ENCODE results near the gene ALDOB. TPM values are rescaled to one million over a fixed set of nuclear protein-coding genes. Genes with fewer than 3 reads are reported as not detected.

Gene ALDOB
- polyA plus RNA-seq, 2 of the 4 experiments (the other 2 are of a cell fraction), result not detected

GRCh38 chr9:101383361-101383760, 52.2 kb downstream of the ALDOB start:
- DNase-seq (ENCODE audit: low read depth in 1 of 2, low spot score in 1 of 2), result no peak
- 33% methylated on average over 2 of the region's 2 CpGs for WGBS (ENCODE audit: missing lambda C conversion rate)
- Histone ChIP-seq H3K27ac (peak overlapping the region; percentile 70 to 81), H3K4me2 (peak overlapping the region; percentile 63), H3K4me3 (peak overlapping the region; percentile 27), H3K9me3 (peaks cover 5% of the 10 kb centered on the region; the same call in 2 of the 3 replicates), H3K4me1 (peaks cover 54% of the 10 kb centered on the region)
- POLR2A ChIA-PET, result no interaction called here
- CTCF ChIA-PET, result interaction anchor here (1.3 to 3.3 kb wide), 4 partner anchors 10 to 72 kb away, joined by 3 to 13 read pairs (median 9); no protein-coding TSS in a partner anchor
- peak in 1 of 2 experiments; percentile 25; a peak in 2 of 6 replicates for ATAC-seq
- TF ChIP-seq PHF8 (IDR thresholded peaks at IDR 0.05; ENCODE audit: borderline replicate concordance, low read depth), result no peak
- TF ChIP-seq GATA3 (IDR thresholded peaks at IDR 0.05; ENCODE audit: borderline replicate concordance), result no peak
- TF ChIP-seq, protein P1, sequence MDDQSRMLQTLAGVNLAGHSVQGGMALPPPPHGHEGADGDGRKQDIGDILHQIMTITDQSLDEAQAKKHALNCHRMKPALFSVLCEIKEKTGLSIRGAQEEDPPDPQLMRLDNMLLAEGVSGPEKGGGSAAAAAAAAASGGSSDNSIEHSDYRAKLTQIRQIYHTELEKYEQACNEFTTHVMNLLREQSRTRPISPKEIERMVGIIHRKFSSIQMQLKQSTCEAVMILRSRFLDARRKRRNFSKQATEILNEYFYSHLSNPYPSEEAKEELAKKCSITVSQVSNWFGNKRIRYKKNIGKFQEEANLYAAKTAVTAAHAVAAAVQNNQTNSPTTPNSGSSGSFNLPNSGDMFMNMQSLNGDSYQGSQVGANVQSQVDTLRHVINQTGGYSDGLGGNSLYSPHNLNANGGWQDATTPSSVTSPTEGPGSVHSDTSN (IDR thresholded peaks at IDR 0.05), result no peak
- no peak for TF ChIP-seq NFE2L2 (conservative IDR thresholded peaks at IDR 0.05; ENCODE audit: low read length)
- no peak for TF ChIP-seq MAFK (IDR thresholded peaks at IDR 0.05; ENCODE audit: partially characterized antibody)
- TF ChIP-seq, protein P2, sequence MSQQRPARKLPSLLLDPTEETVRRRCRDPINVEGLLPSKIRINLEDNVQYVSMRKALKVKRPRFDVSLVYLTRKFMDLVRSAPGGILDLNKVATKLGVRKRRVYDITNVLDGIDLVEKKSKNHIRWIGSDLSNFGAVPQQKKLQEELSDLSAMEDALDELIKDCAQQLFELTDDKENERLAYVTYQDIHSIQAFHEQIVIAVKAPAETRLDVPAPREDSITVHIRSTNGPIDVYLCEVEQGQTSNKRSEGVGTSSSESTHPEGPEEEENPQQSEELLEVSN (IDR thresholded peaks at IDR 0.05; ENCODE audit: borderline replicate concordance, low read depth), result no peak
- TF ChIP-seq TFCP2L1 (CRISPR knock-in tag; IDR thresholded peaks at IDR 0.05), result no peak
- TF ChIP-seq FOXS1 (CRISPR knock-in tag; IDR thresholded peaks at IDR 0.05), result no peak
- no peak for TF ChIP-seq EHF (CRISPR knock-in tag; IDR thresholded peaks at IDR 0.05)
- TF ChIP-seq JUN (IDR thresholded peaks at IDR 0.05), result no peak
- TF ChIP-seq CHD4 (IDR thresholded peaks at IDR 0.05; ENCODE audit: borderline replicate concordance), result no peak
- TF ChIP-seq POLR2AphosphoS2 (conservative IDR thresholded peaks at IDR 0.05; ENCODE audit: low read length), result no peak
- TF ChIP-seq CEBPB (IDR thresholded peaks at IDR 0.05), result no peak
- FAIRE-seq, result no peak

DNA sequence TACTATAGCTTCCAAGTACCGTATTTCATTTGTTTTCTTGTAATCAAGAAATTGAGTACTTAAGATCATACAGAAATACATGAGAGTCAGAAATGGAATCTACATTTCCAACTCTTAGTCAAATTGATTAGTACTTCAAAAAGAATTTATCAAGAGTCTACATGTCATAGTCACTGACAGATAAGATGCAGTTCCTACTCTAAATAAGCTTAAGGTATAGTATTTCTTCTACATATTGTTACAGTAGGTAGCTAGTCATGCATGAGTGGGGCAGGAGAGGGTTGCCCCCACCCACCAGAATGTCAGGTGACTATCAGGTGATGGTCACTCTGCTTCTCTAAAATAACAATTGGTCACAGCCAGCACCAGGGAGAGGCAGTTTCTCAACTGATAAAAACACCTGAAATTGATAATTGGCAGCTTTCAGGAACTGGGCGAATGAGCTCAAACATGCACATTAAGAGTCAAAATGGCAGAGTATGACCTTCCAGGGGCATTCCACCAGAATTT, 53.7 kb downstream of the ALDOB start:
- peak overlapping the region; percentile 63 for H3K4me2 ChIP-seq
- 86% methylated on average over 2 of the region's 2 CpGs for WGBS (ENCODE audit: missing lambda C conversion rate)
- ATAC-seq, result no peak
- H3K27ac ChIP-seq, result peak overlapping the region; percentile 68 to 70
- ChIA-PET CTCF (interaction anchor here (1.2 to 3.3 kb wide), 6 partner anchors 9 to 781 kb away, joined by 3 to 13 read pairs (median 8); no protein-coding TSS in a partner anchor), POLR2A (interaction anchor here (1.0 kb wide), 1 partner anchor 9 kb away, joined by 3 read pairs; no protein-coding TSS in a partner anchor)
- peaks cover 11% of the 10 kb centered on the region; the same call in 2 of the 3 replicates for H3K9me3 ChIP-seq
- peaks cover 45% of the 10 kb centered on the region for H3K4me1 ChIP-seq
- no peak for DNase-seq (ENCODE audit: low read depth in 1 of 2, low spot score in 1 of 2)
- peak overlapping the region; percentile 27 for H3K4me3 ChIP-seq
- TF ChIP-seq POLR2A (IDR thresholded peaks at IDR 0.05; ENCODE audit: low read length), result no peak
- peak; percentile 86 for FAIRE-seq

DNA sequence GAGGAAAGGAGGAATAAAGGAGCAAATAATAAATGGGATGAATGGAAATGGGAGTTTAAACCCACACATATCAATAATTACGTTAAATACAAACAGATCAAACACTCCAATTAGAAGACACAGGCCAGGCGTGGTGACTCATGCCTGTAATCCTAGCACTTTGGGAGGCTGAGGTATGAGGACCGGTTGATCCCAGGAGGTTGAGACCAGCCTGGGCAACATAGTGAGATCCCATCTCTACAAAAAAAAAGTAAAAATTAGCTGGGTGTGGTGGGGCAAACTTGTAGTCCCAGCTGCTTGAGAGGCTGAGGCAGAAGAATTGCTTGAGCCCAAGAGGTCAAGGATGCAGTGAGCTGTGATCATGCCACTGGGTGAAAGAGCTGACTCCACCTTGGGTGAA, 54.5 kb downstream of the ALDOB start:
- ChIA-PET CTCF (interaction anchor here (0.7 to 3.3 kb wide), 5 partner anchors 8 to 262 kb away, joined by 3 to 13 read pairs (median 8); no protein-coding TSS in a partner anchor), POLR2A (interaction anchor here (1.0 kb wide), 1 partner anchor 8 kb away, joined by 3 read pairs; no protein-coding TSS in a partner anchor)
- FAIRE-seq (no peak), ATAC-seq (no peak), DNase-seq (ENCODE audit: low read depth in 1 of 2, low spot score in 1 of 2) (no peak)
- peaks cover 46% of the 10 kb centered on the region for H3K4me1 ChIP-seq
- H3K27ac ChIP-seq, result peak overlapping the region; percentile 70 to 72
- no peak for TF ChIP-seq ESRRA (IDR thresholded peaks at IDR 0.05; ENCODE audit: borderline replicate concordance, low read length)
- no peak for TF ChIP-seq MYC (IDR thresholded peaks at IDR 0.05; ENCODE audit: borderline replicate concordance, low read length)
- TF ChIP-seq, protein P3, sequence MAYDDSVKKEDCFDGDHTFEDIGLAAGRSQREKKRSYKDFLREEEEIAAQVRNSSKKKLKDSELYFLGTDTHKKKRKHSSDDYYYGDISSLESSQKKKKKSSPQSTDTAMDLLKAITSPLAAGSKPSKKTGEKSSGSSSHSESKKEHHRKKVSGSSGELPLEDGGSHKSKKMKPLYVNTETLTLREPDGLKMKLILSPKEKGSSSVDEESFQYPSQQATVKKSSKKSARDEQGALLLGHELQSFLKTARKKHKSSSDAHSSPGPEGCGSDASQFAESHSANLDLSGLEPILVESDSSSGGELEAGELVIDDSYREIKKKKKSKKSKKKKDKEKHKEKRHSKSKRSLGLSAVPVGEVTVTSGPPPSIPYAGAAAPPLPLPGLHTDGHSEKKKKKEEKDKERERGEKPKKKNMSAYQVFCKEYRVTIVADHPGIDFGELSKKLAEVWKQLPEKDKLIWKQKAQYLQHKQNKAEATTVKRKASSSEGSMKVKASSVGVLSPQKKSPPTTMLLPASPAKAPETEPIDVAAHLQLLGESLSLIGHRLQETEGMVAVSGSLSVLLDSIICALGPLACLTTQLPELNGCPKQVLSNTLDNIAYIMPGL (CRISPR knock-in tag; IDR thresholded peaks at IDR 0.05; ENCODE audit: borderline replicate concordance), result no peak
- no peak for TF ChIP-seq FOSL2 (IDR thresholded peaks at IDR 0.05)
- no peak for TF ChIP-seq FOSL2 (CRISPR knock-in tag; IDR thresholded peaks at IDR 0.05)
- TF ChIP-seq MAZ (IDR thresholded peaks at IDR 0.05; ENCODE audit: borderline replicate concordance, low read depth, low read length), result no peak
- TF ChIP-seq CEBPB (IDR thresholded peaks at IDR 0.05), result no peak
- TF ChIP-seq SREBF2 (IDR thresholded peaks at IDR 0.05), result no peak
- TF ChIP-seq RAD21 (conservative IDR thresholded peaks at IDR 0.05 in 1 of 2, IDR thresholded peaks at IDR 0.05 in 1 of 2), result no peak
- TF ChIP-seq HES2 (IDR thresholded peaks at IDR 0.05), result no peak
- H3K9me3 ChIP-seq, result peaks cover 11% of the 10 kb centered on the region; the same call in 2 of the 3 replicates
- H3K4me2 ChIP-seq, result peak overlapping the region; percentile 63
- no peak overlapping the region for H3K4me3 ChIP-seq
- 95% methylated on average over 3 of the region's 3 CpGs for WGBS (ENCODE audit: missing lambda C conversion rate)

All from A549 (cell line).